HL-60/S4 treated with retinoic acid at 250 ng/mL for 4 days and 3 days (cell line): ENCODE data around the gene MRPL49.
"Not testable (repeated sequence)": the region's sequence is repeated elsewhere in the genome, so short reads cannot be mapped to it uniquely, and the experiment has no call there.

Experiments
- in situ Hi-C: fragments of 300-500 bp; cut with MboI; formaldehyde crosslinking; loops from 2 replicates; pipeline ENCODE4 v1.7.0; 2022; ENCODE audit warnings: low sequenced_read_pairs

The MRPL49 gene

DNA sequence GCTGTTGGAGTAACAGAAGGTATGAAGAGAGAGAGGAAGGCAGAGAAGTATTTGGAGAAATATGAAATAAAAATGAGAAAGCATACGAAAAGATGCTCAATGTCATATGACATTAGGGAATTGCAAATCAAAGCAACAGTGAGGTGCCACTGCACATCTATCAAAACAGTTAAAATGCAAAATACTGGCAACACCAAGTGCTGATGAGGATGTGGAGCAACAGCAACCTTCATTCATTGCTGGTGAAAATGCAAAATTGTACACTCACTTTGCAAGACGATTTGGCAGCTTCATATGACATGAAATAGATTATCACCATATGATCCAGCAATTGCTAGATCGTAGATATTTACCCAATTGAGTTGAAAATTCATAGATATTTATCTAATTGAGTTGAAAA, 38.5 kb downstream of the MRPL49 start:
- in situ Hi-C loops = no loop called here

DNA sequence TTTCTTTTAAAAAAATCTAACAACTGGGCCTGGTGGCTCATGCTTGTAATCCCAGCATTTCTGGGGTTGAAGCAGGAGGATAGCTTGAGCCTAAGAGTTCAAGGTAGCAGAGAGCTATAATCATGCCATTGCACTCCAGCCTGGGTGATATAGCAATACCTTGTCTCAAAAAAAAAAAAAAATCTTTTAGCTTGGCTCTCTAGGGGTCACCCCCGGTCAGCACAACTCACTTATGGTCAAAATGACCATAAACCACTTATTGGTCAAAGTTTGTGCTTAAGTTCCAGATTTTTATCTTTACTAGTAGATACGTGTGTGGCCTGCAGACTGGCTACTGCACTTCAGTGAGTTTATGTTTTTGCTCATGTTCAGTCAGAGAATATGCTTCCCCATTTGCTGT, 41.6 kb downstream of the MRPL49 start:
- in situ Hi-C loops = no loop called here

DNA sequence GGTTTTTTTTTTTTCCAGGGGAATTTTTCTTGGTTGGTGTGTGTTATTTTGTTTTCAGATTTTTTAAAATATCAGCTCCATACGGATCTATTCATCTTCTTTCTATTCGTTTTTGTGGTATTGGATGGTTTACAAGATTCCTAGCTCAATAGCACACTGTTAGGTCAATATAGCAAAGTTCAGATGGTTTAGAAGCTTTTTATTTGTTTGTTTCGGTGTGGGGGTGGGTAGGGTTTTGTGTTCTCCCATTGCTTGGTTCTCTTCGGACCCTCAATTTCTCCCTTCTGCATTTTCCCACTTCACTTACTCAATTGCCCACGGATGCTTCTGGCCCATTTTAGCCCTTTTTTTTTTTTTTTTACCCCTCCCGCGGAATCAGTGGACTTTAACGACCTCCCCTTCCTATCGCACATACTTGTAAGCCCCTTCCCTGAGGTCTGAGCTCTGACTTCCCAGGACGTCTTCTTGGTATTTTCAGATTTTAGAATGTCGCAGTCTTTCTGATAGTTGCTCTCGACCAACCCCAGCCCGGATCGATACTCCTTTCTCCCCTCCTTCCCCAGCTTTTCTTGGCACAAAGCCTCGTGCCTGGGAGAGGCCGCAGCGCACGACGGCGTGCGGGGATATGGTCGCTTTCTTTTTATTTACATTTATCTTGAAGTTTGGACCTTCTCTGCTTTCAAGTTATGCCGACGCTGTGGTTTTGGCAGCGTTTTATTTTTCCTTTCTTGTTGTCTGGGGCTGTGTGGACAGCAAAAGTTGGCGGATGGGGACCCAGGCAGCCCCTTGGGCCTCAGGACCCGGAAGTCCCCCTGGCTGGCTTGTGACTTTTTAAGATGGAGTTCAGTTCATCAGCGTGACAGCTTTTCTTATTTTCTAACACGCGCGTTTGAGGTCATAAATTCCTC, 43.5 kb downstream of the MRPL49 start:
- in situ Hi-C loops = no loop called here

DNA sequence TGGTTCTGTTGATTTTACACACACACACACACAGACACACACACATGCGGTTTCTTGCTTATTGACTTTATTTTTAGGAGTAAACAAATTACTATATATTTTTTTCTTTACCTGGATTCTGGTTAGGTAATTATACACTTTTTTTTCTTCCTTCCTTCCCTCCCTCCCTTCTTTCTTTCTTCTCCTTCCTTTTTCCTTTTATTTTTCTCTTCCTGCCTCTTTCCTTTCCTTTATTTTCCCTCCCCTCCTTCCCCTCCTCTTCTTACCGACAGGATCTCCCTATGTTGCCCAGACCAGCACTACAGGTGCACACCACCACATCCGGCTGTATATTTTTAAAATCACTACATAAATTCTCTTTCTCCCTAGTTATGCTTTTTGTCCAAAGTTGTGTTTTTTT, 44.8 kb downstream of the MRPL49 start:
- in situ Hi-C loops = no loop called here

DNA sequence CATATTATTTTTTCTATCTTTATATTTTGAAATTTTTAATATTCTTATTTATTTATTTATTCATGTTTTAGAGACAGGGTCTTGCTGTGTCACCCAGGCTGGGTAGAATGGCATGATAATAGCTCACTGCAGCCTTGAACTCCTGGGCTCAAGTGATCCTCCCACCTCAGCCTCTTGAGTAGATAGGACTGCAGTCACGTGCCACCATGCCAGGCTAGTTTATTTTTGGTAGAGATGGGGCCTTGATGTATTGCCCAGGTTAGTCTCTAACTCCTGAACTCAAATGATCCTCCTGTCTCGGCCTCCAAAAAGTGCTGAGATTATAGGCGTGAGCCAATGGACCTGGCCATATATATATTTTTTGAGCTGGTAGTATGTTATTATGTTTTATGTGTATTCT, 45.5 kb downstream of the MRPL49 start:
- in situ Hi-C loops = no loop called here

DNA sequence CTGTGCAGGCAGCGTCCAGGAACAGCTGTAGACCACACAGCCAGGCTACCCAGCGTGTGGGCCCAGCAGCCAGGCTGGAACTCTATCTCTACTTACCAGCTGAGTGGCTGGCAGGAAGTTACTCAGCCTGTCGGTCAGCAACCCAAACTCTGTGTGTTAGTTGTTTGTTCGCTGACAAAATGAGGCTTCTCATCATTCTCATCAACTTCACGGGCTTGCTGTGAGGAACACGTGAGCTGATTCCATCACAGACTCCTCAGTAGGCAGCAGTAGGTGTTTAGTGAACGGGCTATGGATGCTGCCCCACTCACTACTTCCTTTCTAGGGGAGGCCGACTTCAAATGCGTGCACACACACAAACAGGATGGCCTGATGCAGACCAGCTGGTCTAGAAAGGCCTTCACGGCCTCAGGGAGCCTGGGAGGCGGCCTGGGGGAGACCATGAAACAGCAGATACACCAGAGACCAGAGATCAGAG, 47.1 kb downstream of the MRPL49 start:
- in situ Hi-C loops = no loop called here

DNA sequence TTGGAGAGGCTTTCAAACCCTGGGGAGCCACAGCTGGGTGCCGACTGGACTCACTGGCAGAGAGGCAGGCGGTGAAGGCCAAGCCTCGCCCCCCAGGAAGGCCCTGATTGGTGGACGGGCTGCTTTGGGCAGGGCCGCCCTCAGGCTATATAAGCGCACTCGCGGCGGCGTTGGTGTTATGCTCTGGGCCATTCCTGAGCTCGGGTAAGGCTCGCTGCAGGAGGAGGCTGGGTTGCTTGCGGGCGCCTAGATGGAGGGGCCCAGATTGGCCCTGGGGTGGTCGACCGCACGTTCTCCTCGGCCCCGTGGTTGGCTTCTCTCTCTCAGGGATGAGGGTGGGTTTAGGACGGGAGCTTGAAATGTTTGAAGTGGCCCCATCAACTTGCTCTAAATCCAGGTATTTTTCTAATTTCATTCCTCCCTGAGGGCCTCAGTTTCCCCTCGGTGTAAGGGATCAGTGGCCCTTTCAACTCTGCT, 48.0 kb downstream of the MRPL49 start, which contains the start of gene SPDYC:
Gene SPDYC, plus strand, starts transcription at position 176 of the 477 bp plus-strand sequence. CDS start 1,125 bp downstream, outside the sequence.
- in situ Hi-C loops = no loop called here

DNA sequence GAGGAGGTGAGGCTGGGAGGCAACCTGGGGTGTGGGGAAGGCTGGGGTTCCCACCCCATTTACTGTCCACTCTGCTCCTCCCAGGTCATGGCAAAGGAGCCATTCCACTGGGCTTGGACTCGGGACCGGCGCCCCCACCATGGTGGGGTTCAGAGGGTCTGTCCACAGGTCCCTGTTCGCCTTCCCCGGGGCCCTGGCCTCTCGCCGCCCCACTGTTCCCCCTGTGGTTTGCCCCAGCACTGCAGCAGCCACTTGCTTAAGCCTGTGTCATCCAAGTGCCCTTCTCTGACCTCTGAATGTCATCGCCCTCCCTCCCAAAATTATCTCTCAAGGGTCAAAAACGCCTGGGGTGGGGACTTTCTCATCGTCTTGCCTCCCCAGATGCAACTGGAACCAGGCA, 50.5 kb downstream of the MRPL49 start:
- in situ Hi-C loops = no loop called here

DNA sequence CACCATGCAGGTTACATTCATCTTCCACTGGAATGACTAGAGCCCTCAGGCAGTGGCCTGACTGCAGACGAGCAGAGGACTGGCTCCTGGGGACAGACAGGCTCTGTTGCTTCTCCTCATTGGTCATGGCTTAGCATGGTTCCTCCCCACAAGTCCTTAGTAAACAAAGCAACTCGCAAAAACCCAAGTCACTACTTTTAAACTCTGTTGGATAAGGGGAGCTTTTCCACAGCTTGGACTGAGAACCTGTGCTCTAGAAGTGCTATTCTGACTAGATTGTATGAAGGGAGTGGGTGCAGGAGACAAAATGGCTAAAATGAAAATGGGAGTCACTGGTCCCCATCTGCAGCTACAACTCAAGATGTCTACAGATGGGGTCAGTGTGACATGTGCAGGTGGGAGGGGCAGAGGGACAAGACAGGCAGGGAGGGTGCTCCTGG, 52.5 kb downstream of the MRPL49 start:
- in situ Hi-C loops = not testable (repeated sequence)
